A549 (cell line): ENCODE results near the gene DTWD2. TPM values are rescaled to one million over a fixed set of nuclear protein-coding genes. Genes with fewer than 3 reads are reported as not detected.
"Not testable (repeated sequence)": the region's sequence is repeated elsewhere in the genome, so short reads cannot be mapped to it uniquely, and the experiment has no call there.

Experiments
- ATAC-seq, 2 experiments: fragments of 200-7000 bp in 1 of 2; fragments of >200 bp in 1 of 2; cut with Nextera tagmentation in 1 of 2; cut with Tn5 transposase in 1 of 2; 3 replicates each; pipeline versions ENCODE4 v1.8.0 to v1.9.1; 2018 to 2020; ENCODE audit warnings: mild to moderate bottlenecking in 1 of 2, moderate library complexity in 1 of 2
- CTCF ChIA-PET: fragments of 300-600 bp; sonication (Branson Sonifier 250); formaldehyde crosslinking; extraction: SDS; loops from one replicate; lab custom pipeline; 2021; ENCODE audit warnings: antibody characterized with exemption, inconsistent platforms; lab: Yijun Ruan, JAX
- POLR2A ChIA-PET: fragments of 350-600 bp; formaldehyde crosslinking; extraction: SDS; loops from one replicate; lab custom pipeline; 2021; ENCODE audit warnings: antibody characterized with exemption, inconsistent platforms; lab: Yijun Ruan, JAX
- DNase-seq, 2 experiments: peaks; one replicate each; pipeline versions ENCODE4 v3.0.0 to v3.0.0-alpha.2; 2011 to 2016; ENCODE audit warnings: low read depth in 1 of 2, low spot score in 1 of 2
- FAIRE-seq: peaks from 2 replicates; lab custom pipeline; 2011; peaks lifted over from hg19 to GRCh38; lab: Jason Lieb, UNC
- H3K27ac ChIP-seq, 2 experiments: fragments of >200 bp; sonication (Bioruptor Twin); formaldehyde crosslinking; 3 replicates each; pipeline ENCODE4 v1.5.1; 2016 to 2017
- H3K4me1 ChIP-seq: fragments of >200 bp; sonication (Bioruptor Twin); formaldehyde crosslinking; 3 replicates; pipeline ENCODE4 v1.6.1; 2016
- H3K4me2 ChIP-seq: fragments of >200 bp; sonication (Bioruptor Twin); formaldehyde crosslinking; 3 replicates; pipeline ENCODE4 v1.6.1; 2016
- H3K4me3 ChIP-seq: fragments of >200 bp; sonication (Bioruptor Twin); formaldehyde crosslinking; 3 replicates; pipeline ENCODE4 v1.5.1; 2016
- H3K9me3 ChIP-seq: fragments of >200 bp; sonication (Bioruptor Twin); formaldehyde crosslinking; 3 replicates; pipeline ENCODE4 v1.6.1; 2016
- ATOH8 ChIP-seq: fragments of 250-450 bp; sonication (Bioruptor Pico); IDR thresholded peaks from 2 replicates; pipeline ENCODE4 v1.5.0; 2020; ENCODE audit warnings: low read depth, mild to moderate bottlenecking, moderate library complexity
- CEBPB ChIP-seq, 2 experiments: fragments of >200 bp in 1 of 2; sonication (Bioruptor Twin) in 1 of 2; formaldehyde crosslinking in 1 of 2; IDR thresholded peaks; 2 replicates each; pipeline ENCODE4 v1.6.1; 2012 to 2016
- CTCF ChIP-seq: fragments of >200 bp; sonication (Bioruptor Twin); formaldehyde crosslinking; IDR thresholded peaks from 3 replicates; pipeline ENCODE4 v1.5.1; 2016
- EHF ChIP-seq: fragments of 250-450 bp; sonication (Bioruptor Pico); IDR thresholded peaks from 2 replicates; pipeline ENCODE4 v1.5.0; 2020; ENCODE audit warnings: mild to moderate bottlenecking
- EHMT2 ChIP-seq: fragments of 200-600 bp; sonication (generic); IDR thresholded peaks from 2 replicates; pipeline ENCODE4 v1.6.1; 2016; ENCODE audit warnings: antibody characterized with exemption, low read depth, mild to moderate bottlenecking, moderate library complexity
- ELK1 ChIP-seq: fragments of 150-350 bp; IDR thresholded peaks from 2 replicates; pipeline ENCODE4 v1.6.1; 2014; ENCODE audit warnings: low read depth, mild to moderate bottlenecking, low read length
- EP300 ChIP-seq, 2 experiments: fragments of >200 bp; sonication (Bioruptor Twin); formaldehyde crosslinking; IDR thresholded peaks; 2 replicates in 1 of 2; 3 replicates in 1 of 2; pipeline ENCODE4 v1.6.1; 2016 to 2017
- FOXS1 ChIP-seq: fragments of 250-450 bp; sonication (Bioruptor Pico); IDR thresholded peaks from 2 replicates; pipeline ENCODE4 v1.5.0; 2020; ENCODE audit warnings: mild to moderate bottlenecking, moderate library complexity
- GATA3 ChIP-seq: IDR thresholded peaks from 2 replicates; pipeline ENCODE4 v1.6.1; 2012; ENCODE audit warnings: borderline replicate concordance
- HES2 ChIP-seq: fragments of >200 bp; sonication (Bioruptor Twin); formaldehyde crosslinking; IDR thresholded peaks from 2 replicates; pipeline ENCODE4 v1.6.1; 2016
- HOXB5 ChIP-seq: fragments of 250-450 bp; sonication (Bioruptor Pico); IDR thresholded peaks from 2 replicates; pipeline ENCODE4 v1.5.0; 2020; ENCODE audit warnings: mild to moderate bottlenecking, moderate library complexity
- JUN ChIP-seq, 2 experiments: fragments of >200 bp; sonication (Bioruptor Twin); formaldehyde crosslinking; IDR thresholded peaks; 2 replicates in 1 of 2; 3 replicates in 1 of 2; pipeline ENCODE4 v1.6.1; 2016 to 2017
- JUNB ChIP-seq: fragments of >200 bp; sonication (Bioruptor Twin); formaldehyde crosslinking; IDR thresholded peaks from 2 replicates; pipeline ENCODE4 v1.6.1; 2016
- NFE2L2 ChIP-seq: fragments of 150-350 bp; conservative IDR thresholded peaks from 2 replicates; pipeline ENCODE4 v1.6.1; 2014; ENCODE audit warnings: low read length
- NPAS2 ChIP-seq: fragments of 250-450 bp; sonication (Bioruptor Pico); IDR thresholded peaks from 2 replicates; pipeline ENCODE4 v1.8.0; 2022; ENCODE audit warnings: mild to moderate bottlenecking, moderate library complexity, borderline replicate concordance
- PHF8 ChIP-seq: fragments of 200-600 bp; sonication (generic); IDR thresholded peaks from 2 replicates; pipeline ENCODE4 v1.6.1; 2016; ENCODE audit warnings: low read depth, mild to moderate bottlenecking, antibody characterized with exemption, moderate library complexity, borderline replicate concordance
- POLR2A ChIP-seq: IDR thresholded peaks from 2 replicates; pipeline ENCODE4 v1.6.1; 2012; ENCODE audit warnings: mild to moderate bottlenecking, low read length
- RARB ChIP-seq: fragments of 250-450 bp; sonication (Bioruptor Pico); IDR thresholded peaks from 2 replicates; pipeline ENCODE4 v1.8.0; 2021; ENCODE audit warnings: mild to moderate bottlenecking, moderate library complexity
- RCOR1 ChIP-seq: fragments of 150-350 bp; IDR thresholded peaks from 2 replicates; pipeline ENCODE4 v1.6.1; 2014; ENCODE audit warnings: antibody characterized with exemption, low read length, low read depth
- RNF2 ChIP-seq: fragments of 200-600 bp; sonication (generic); IDR thresholded peaks from 2 replicates; pipeline ENCODE4 v1.6.1; 2016; ENCODE audit warnings: low read depth, mild to moderate bottlenecking, antibody characterized with exemption, moderate library complexity, borderline replicate concordance
- SMC3 ChIP-seq: fragments of >200 bp; sonication (Bioruptor Twin); formaldehyde crosslinking; IDR thresholded peaks from 3 replicates; pipeline ENCODE4 v1.6.1; 2018; ENCODE audit warnings: inconsistent platforms
- TFCP2L1 ChIP-seq: fragments of 250-450 bp; sonication (Bioruptor Pico); IDR thresholded peaks from 2 replicates; pipeline ENCODE4 v1.5.0; 2021; ENCODE audit warnings: mild to moderate bottlenecking
- TP53 ChIP-seq: fragments of 250-450 bp; sonication (Bioruptor Pico); IDR thresholded peaks from 2 replicates; pipeline ENCODE4 v1.5.0; 2021; ENCODE audit warnings: mild to moderate bottlenecking, moderate library complexity
- WGBS: methylation state at CpG from one replicate; pipeline ENCODE4 v1.1.6; 2017; ENCODE audit errors: missing lambda C conversion rate; 5-methylcytosine and 5-hydroxymethylcytosine counted together
- polyA plus RNA-seq, 4 experiments: library from polyadenylated mRNA; depleted of rRNA in 3 of 4; stranded (reverse); fragments of >200 nt; fragmentation: RNase III in 1 of 4; extraction: RNeasy Plus Mini Kit Qiagen cat#74134 plus additional on column Dnase treatment in 1 of 4; gene quantifications; 2 replicates in 3 of 4; 3 replicates in 1 of 4; pipeline ENCODE4 v1.2.3, GENCODE V29; 2011 to 2017

The DTWD2 gene
- polyA plus RNA-seq, 2 of the 4 experiments (the other 2 are of a cell fraction): 3.7 to 4.8 TPM

- H3K4me1 ChIP-seq: no peaks in the 10 kb centered on the region
- TF ChIP-seq RNF2 (no peak), PHF8 (no peak)
- ChIA-PET CTCF (no interaction called here), POLR2A (no interaction called here)
- FAIRE-seq (no peak), DNase-seq (no peak), ATAC-seq (no peak)
- H3K4me2 ChIP-seq: no peak overlapping the region
- H3K27ac ChIP-seq: no peak overlapping the region
- no peaks in the 10 kb centered on the region for H3K9me3 ChIP-seq
- H3K4me3 ChIP-seq: no peak overlapping the region
These were observed 125.8 kb downstream of the DTWD2 start for GRCh38 chr5:118862596-118862995.

- WGBS: 72% methylated on average over 3 of the region's 3 CpGs
- H3K27ac ChIP-seq: no peak overlapping the region
- H3K4me1 ChIP-seq: no peaks in the 10 kb centered on the region
- FAIRE-seq (no peak), DNase-seq (no peak), ATAC-seq (no peak)
- no peak overlapping the region for H3K4me2 ChIP-seq
- ChIA-PET POLR2A (no interaction called here), CTCF (no interaction called here)
- TF ChIP-seq JUNB (no peak), HES2 (no peak), ATOH8 (no peak), RCOR1 (no peak), CEBPB (IDR thresholded peaks at IDR 0.05) (no peak), ELK1 (no peak), SMC3 (no peak), TFCP2L1 (CRISPR knock-in tag) (no peak), RARB (no peak)
- no peaks in the 10 kb centered on the region for H3K9me3 ChIP-seq
- no peak overlapping the region for H3K4me3 ChIP-seq
These were observed 130.6 kb downstream of the DTWD2 start for GRCh38 chr5:118857700-118858099.

DNA sequence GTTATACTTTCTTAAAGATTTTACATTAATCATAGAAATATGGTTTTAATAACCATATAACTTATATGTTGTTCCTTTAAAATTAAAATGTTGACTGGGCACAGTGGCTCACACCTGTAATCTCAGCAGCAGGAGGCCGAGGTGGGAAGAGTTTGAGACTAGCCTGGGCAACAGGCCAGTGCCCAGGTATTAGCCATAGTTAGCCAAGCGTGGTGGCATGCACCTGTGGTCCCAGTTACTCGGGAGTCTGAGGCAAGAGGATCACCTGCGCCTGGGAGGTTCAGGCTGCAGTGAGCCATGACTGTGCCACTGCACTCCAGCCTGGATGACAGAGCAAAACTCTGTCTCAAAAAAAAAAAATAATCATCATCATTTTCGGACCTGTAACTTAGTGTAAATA, 133.5 kb downstream of the DTWD2 start:
- Histone ChIP-seq H3K27ac (no peak overlapping the region), H3K4me2 (no peak overlapping the region), H3K4me3 (no peak overlapping the region), H3K9me3 (no peaks in the 10 kb centered on the region), H3K4me1 (no peaks in the 10 kb centered on the region)
- ChIA-PET CTCF (no interaction called here), POLR2A (no interaction called here)
- TF ChIP-seq EHF (CRISPR knock-in tag) (no peak), POLR2A (no peak), CEBPB (IDR thresholded peaks at IDR 0.05) (no peak), FOXS1 (CRISPR knock-in tag) (no peak), JUN (IDR thresholded peaks at IDR 0.05) (no peak), EP300 (IDR thresholded peaks at IDR 0.05) (no peak), HOXB5 (CRISPR knock-in tag) (no peak), GATA3 (no peak), SMC3 (no peak), TFCP2L1 (CRISPR knock-in tag) (no peak), NFE2L2 (no peak), CTCF (no peak), NPAS2 (CRISPR knock-in tag) (no peak), EHMT2 (no peak), TP53 (no peak)
- FAIRE-seq: no peak
- ATAC-seq: no peak
- WGBS: 50% methylated on average over 5 of the region's 5 CpGs
- DNase-seq: no peak

- CTCF ChIA-PET: not testable (repeated sequence)
- 65% methylated on average over 4 of the region's 4 CpGs for WGBS
These were observed 136.6 kb downstream of the DTWD2 start for GRCh38 chr5:118851785-118852184.

DNA sequence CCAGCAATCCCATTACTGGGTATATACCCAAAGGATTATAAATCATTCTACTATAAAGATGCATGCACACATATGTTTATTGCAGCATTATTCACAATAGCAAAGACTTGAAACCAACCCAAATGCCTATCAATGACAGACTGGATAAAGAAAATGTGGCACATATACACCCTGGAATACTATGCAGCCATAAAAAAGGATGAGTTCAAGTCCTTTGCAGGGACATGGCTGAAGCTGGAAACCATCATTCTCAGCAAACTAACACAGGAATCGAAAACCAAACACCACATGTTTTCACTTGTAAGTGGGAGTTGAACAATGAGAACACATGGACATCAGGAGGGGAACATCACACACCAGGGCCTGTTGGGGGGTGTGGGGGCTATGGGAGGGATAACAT, 138.8 kb downstream of the DTWD2 start:
- 26% methylated on average over 1 of the region's 1 CpG for WGBS
- FAIRE-seq, H3K4me3 ChIP-seq, POLR2A ChIA-PET, ATAC-seq, H3K4me2 ChIP-seq, H3K9me3 ChIP-seq, H3K27ac ChIP-seq, DNase-seq, H3K4me1 ChIP-seq, CTCF ChIA-PET: not testable (repeated sequence)

More at GRCh38 chr5:118851785-118852184, 136.6 kb downstream of the DTWD2 start:
- FAIRE-seq, H3K4me1 ChIP-seq, ATAC-seq, DNase-seq, POLR2A ChIA-PET, H3K9me3 ChIP-seq, H3K27ac ChIP-seq, H3K4me3 ChIP-seq, H3K4me2 ChIP-seq: not testable (repeated sequence)
